ENCODE data around the gene ILDR1.

DNA sequence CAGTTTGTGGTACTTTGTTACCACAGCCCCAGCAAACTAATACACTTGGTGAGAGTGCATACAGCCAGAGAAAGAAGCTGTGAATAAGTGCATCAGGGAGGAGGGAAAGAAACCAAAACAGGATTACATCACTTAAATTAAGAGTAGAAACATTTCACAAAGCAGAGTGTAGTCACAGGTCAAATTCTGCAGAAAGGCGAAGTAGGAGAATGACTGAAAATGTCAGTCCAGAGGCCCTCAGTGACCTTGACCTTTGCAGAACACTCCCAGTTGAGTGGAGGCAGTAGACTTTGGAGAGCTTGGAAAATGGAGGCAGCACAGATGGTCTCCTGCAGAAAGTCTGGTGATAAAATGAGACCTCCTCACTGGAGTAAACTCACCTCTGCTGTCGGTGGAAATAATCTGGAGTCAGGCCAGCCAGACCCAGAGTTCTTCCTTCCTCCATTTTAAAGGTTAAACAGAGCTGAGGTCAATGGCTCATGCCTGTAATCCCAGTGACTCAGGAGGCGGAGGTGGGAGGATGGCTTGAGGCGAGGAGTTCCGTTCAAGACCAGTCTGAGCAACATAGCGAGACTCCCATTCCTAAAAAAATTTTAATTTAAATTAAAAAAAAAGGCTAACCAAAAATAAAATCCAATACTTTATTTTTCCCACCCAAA is 38.1 kb upstream of the ILDR1 start:
- TF ChIP-seq, protein P1, sequence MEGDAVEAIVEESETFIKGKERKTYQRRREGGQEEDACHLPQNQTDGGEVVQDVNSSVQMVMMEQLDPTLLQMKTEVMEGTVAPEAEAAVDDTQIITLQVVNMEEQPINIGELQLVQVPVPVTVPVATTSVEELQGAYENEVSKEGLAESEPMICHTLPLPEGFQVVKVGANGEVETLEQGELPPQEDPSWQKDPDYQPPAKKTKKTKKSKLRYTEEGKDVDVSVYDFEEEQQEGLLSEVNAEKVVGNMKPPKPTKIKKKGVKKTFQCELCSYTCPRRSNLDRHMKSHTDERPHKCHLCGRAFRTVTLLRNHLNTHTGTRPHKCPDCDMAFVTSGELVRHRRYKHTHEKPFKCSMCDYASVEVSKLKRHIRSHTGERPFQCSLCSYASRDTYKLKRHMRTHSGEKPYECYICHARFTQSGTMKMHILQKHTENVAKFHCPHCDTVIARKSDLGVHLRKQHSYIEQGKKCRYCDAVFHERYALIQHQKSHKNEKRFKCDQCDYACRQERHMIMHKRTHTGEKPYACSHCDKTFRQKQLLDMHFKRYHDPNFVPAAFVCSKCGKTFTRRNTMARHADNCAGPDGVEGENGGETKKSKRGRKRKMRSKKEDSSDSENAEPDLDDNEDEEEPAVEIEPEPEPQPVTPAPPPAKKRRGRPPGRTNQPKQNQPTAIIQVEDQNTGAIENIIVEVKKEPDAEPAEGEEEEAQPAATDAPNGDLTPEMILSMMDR (IDR thresholded peaks at IDR 0.05) = no peak
- no peak for TF ChIP-seq POLR2A (IDR thresholded peaks at IDR 0.05)

Data from thyroid gland (tissue), 4 donors.